ENCODE measurements around the gene EID3. TPM values are rescaled to one million over a fixed set of nuclear protein-coding genes. Genes with fewer than 3 reads are reported as not detected.

Gene EID3
- total RNA-seq, 1 experiment from 2014 or later = 3.0 TPM

DNA sequence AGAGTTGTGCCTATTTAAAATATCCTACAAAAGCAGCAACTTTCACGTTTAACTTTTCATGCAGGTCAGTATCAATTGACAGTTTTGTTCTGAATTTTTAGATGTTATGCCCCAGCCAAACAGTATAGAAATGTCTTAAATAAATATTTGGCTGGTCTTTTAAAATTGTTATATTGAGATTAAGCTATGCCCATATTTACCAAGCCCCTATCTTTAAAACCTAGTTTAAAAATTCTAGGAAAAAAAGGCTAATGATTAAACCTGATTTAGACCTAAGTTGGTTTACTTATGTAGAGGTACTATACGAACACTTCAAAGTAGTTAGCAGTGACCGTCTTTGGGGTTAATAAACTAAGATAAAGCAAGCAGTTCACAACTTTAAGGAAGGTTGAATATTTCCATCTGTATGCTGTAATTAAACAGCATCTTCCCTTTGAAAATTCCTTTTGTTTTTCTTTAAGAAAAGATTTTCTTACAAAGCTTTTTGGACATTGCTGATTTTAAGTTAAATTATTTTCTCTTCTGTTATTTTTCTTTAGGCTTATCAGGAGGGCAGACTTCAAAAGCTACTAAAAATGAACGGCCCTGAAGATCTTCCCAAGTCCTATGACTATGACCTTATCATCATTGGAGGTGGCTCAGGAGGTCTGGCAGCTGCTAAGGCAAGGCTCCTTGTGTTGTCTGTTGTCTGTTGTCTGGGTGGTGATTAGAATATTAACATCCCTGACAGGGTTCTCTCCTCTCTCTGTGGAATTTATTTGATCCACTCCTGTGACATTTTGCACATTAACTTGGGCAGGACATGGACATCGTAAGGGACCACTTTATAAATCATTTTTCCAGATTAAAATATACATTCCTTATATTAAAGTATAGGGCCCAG is 7.5 kb downstream of the EID3 start:
- CTCF ChIA-PET = no interaction called here
- H3K79me2 ChIP-seq (ENCODE audit: insufficient read depth, low read length) = peaks cover 100% of the 10 kb centered on the region

More for the DNA sequence above, 7.5 kb downstream of the EID3 start:
- intact Hi-C loops (cut with micrococcal nuclease) = no loop called here
- TF ChIP-seq ZFX (IDR thresholded peaks at IDR 0.05) (no peak), POLR2AphosphoS5 (IDR thresholded peaks at IDR 0.05; ENCODE audit: low read depth, low read length) (no peak), JUND (IDR thresholded peaks at IDR 0.05) (no peak), EZH2phosphoT487 (IDR thresholded peaks at IDR 0.05; ENCODE audit: borderline replicate concordance) (no peak), POLR2A (IDR thresholded peaks at IDR 0.05; ENCODE audit: borderline replicate concordance, extremely low read depth, insufficient read depth, insufficient read length) (no peak), SP1 (IDR thresholded peaks at IDR 0.05; ENCODE audit: low read depth) (no peak)
- TF ChIP-seq, protein P1, sequence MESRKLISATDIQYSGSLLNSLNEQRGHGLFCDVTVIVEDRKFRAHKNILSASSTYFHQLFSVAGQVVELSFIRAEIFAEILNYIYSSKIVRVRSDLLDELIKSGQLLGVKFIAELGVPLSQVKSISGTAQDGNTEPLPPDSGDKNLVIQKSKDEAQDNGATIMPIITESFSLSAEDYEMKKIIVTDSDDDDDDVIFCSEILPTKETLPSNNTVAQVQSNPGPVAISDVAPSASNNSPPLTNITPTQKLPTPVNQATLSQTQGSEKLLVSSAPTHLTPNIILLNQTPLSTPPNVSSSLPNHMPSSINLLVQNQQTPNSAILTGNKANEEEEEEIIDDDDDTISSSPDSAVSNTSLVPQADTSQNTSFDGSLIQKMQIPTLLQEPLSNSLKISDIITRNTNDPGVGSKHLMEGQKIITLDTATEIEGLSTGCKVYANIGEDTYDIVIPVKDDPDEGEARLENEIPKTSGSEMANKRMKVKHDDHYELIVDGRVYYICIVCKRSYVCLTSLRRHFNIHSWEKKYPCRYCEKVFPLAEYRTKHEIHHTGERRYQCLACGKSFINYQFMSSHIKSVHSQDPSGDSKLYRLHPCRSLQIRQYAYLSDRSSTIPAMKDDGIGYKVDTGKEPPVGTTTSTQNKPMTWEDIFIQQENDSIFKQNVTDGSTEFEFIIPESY (IDR thresholded peaks at IDR 0.05; ENCODE audit: extremely low read depth, insufficient replicate concordance, low read length) = no peak
- TF ChIP-seq, protein P2, sequence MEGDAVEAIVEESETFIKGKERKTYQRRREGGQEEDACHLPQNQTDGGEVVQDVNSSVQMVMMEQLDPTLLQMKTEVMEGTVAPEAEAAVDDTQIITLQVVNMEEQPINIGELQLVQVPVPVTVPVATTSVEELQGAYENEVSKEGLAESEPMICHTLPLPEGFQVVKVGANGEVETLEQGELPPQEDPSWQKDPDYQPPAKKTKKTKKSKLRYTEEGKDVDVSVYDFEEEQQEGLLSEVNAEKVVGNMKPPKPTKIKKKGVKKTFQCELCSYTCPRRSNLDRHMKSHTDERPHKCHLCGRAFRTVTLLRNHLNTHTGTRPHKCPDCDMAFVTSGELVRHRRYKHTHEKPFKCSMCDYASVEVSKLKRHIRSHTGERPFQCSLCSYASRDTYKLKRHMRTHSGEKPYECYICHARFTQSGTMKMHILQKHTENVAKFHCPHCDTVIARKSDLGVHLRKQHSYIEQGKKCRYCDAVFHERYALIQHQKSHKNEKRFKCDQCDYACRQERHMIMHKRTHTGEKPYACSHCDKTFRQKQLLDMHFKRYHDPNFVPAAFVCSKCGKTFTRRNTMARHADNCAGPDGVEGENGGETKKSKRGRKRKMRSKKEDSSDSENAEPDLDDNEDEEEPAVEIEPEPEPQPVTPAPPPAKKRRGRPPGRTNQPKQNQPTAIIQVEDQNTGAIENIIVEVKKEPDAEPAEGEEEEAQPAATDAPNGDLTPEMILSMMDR (IDR thresholded peaks at IDR 0.05 in 2 of 3, conservative IDR thresholded peaks at IDR 0.05 in 1 of 3; ENCODE audit: borderline replicate concordance in 1 of 3, insufficient read depth in 1 of 3, low read depth in 2 of 3, low read length in 2 of 3) = no peak
- ATAC-seq (peak; percentile 58), DNase-seq (ENCODE audit: low read depth, low spot score) (no peak)
- Histone ChIP-seq H3K9me2 (ENCODE audit: insufficient read depth) (no peaks in the 10 kb centered on the region), H3K27me3 (ENCODE audit: insufficient read depth, low read length) (no peaks in the 10 kb centered on the region), H2AFZ (ENCODE audit: low read depth, low read length, poor library complexity, severe bottlenecking) (no peak overlapping the region), H3K9ac (ENCODE audit: low read length) (no peak overlapping the region), H3K36me3 (ENCODE audit: control insufficient read depth in 1 of 2, insufficient read depth in 2 of 2, low read length in 2 of 2) (peaks cover 42 to 69% of the 10 kb centered on the region in 2 experiments), H3K9me3 (ENCODE audit: control insufficient read depth in 1 of 2, insufficient read depth in 1 of 2, low read depth in 1 of 2, low read length in 2 of 2) (no peaks in the 10 kb centered on the region), H4K20me1 (ENCODE audit: insufficient read depth) (peaks cover 39% of the 10 kb centered on the region; the same call in 1 of the 2 replicates), H3K4me1 (ENCODE audit: control insufficient read depth in 1 of 2, insufficient read depth in 2 of 2, low read length in 2 of 2) (peaks cover 0 to 32% of the 10 kb centered on the region in 2 experiments; a peak in 3 of 4 replicates), H3K4me2 (ENCODE audit: low read length) (peak overlapping the region; percentile 14; the same call in 1 of the 2 replicates), H3K4me3 (replicated peaks in 1 of 2; ENCODE audit: low read depth in 1 of 2, low read length in 2 of 2) (no peak overlapping the region), H3K27ac (ENCODE audit: low read depth, low read length) (no peak overlapping the region)
- ChIA-PET RAD21 (ENCODE audit: low non-redundant PET in 1 of 2, low total read pairs in 2 of 2, uncharacterized antibody in 2 of 2, unreplicated experiment in 2 of 2) (no interaction called here), POLR2A (no interaction called here)
- no TSS peak for BruUV-seq (replicated peaks)
